B cell (primary cell): ENCODE data around the gene TMPRSS5.

ENCODE experiments used
- CTCF ChIP-seq: fragments of 200-600 bp; IDR thresholded peaks from one replicate; pipeline ENCODE4 v1.8.0; 2022; ENCODE audit warnings: antibody characterized with exemption, mild to moderate bottlenecking
- EZH2 ChIP-seq: IDR thresholded peaks from 2 replicates; pipeline ENCODE4 v1.6.1; 2012; ENCODE audit warnings: borderline replicate concordance, low read depth, mild to moderate bottlenecking, moderate library complexity, low read length; ENCODE audit not compliant: insufficient read depth, poor library complexity, severe bottlenecking

- no peak for TF ChIP-seq EZH2
- TF ChIP-seq CTCF, result no peak
Observed at GRCh38 chr11:113664069-113664980, 41.8 kb downstream of the TMPRSS5 start.
